Measurements from ENCODE around the gene TTLL7. TPM values are rescaled to one million over a fixed set of nuclear protein-coding genes. Genes with fewer than 3 reads are reported as not detected.

The TTLL7 gene
- total RNA-seq, 1 experiment from 2014 or later = 15.4 TPM

DNA sequence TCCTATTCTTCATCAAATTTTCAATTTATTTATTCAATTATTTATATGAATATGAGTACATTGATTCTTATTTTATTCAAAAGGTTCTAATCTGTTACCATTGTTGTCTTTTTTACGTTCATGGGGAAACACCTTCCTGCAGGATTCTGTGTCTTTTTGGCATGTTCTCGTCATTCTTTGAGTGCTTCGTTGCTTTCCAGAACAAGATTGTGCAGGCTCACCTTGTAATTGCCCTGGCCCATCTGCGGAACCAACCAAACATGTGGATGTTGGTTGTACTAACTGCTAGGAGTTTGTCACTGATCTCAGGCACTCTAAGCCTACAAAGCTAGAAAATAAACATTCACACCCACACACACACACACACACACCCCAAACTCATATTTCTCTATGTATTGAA is 182.1 kb downstream of the TTLL7 start:
- no peak for DNase-seq (ENCODE audit: low read depth)

DNA sequence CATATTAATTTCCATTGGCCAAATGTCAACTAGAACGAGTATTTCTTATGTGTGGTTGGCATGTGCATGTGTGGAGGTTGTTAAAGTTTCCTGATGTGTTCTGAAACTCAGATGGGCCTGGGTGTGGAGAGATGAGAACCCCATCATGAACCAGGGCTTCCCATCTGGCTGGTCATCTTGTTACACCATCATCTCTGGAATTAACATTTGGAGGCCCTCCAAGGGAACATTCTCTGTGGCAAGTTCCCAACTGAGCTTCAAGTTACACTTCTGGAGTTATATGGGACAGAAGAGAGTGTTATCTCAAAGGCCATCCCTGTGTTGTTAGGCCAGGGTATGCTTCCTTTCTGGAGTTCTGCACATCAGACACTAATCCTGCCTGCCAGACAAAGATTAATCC is 183.6 kb downstream of the TTLL7 start:
- no peak for DNase-seq (ENCODE audit: low read depth)

Other genes with a start within 250 kb of the TTLL7 start
- 56.3 and 66.1 TPM in 2 replicates for gene PRKACB, start 145.1 kb upstream of the TTLL7 start, total RNA-seq (2014; rRNA removed; shearing (Covaris generic))

Data from RPMI7951 (cell line).